Measurements from ENCODE around the gene PASK. TPM values are rescaled to one million over a fixed set of nuclear protein-coding genes. Genes with fewer than 3 reads are reported as not detected.

The PASK gene
- total RNA-seq, 1 donor from 2014 or later: 92.0 TPM

GRCh38 chr2:241067501-241068135 is 81.7 kb downstream of the PASK start:
- intact Hi-C loops (cut with micrococcal nuclease): no loop called here
- H3K36me3 Mint-ChIP-seq (ENCODE audit: low read depth): no peaks in the 10 kb centered on the region
- no peaks in the 10 kb centered on the region for H3K27me3 Mint-ChIP-seq
- no peak overlapping the region for H3K27ac Mint-ChIP-seq
- H3K4me1 Mint-ChIP-seq: peaks cover 2% of the 10 kb centered on the region
- no peak for DNase-seq
- H3K9me3 Mint-ChIP-seq: no peaks in the 10 kb centered on the region
- no peak overlapping the region for H3K4me3 Mint-ChIP-seq

- Mint-ChIP-seq H3K27ac (no peak overlapping the region), H3K9me3 (no peaks in the 10 kb centered on the region), H3K4me1 (peaks cover 2% of the 10 kb centered on the region), H3K36me3 (ENCODE audit: low read depth) (no peaks in the 10 kb centered on the region), H3K27me3 (no peaks in the 10 kb centered on the region), H3K4me3 (no peak overlapping the region)
- intact Hi-C loops (cut with micrococcal nuclease): no loop called here
- DNase-seq: no peak
Observed at GRCh38 chr2:241066893-241067341, 82.4 kb downstream of the PASK start.

- Mint-ChIP-seq H3K9me3 (no peaks in the 10 kb centered on the region), H3K4me1 (peaks cover 2% of the 10 kb centered on the region), H3K27ac (no peak overlapping the region), H3K27me3 (no peaks in the 10 kb centered on the region), H3K4me3 (no peak overlapping the region), H3K36me3 (ENCODE audit: low read depth) (no peaks in the 10 kb centered on the region)
- intact Hi-C loops (cut with micrococcal nuclease): no loop called here
- DNase-seq: no peak
Observed at GRCh38 chr2:241066171-241066892, 82.9 kb downstream of the PASK start.

GRCh38 chr2:241065355-241065803 is 83.9 kb downstream of the PASK start:
- peaks cover 2% of the 10 kb centered on the region for H3K4me1 Mint-ChIP-seq
- intact Hi-C loops (cut with micrococcal nuclease): no loop called here
- DNase-seq: no peak
- no peak overlapping the region for H3K27ac Mint-ChIP-seq
- H3K4me3 Mint-ChIP-seq: no peak overlapping the region
- H3K27me3 Mint-ChIP-seq: no peaks in the 10 kb centered on the region
- no peaks in the 10 kb centered on the region for H3K9me3 Mint-ChIP-seq
- H3K36me3 Mint-ChIP-seq (ENCODE audit: low read depth): no peaks in the 10 kb centered on the region

DNA sequence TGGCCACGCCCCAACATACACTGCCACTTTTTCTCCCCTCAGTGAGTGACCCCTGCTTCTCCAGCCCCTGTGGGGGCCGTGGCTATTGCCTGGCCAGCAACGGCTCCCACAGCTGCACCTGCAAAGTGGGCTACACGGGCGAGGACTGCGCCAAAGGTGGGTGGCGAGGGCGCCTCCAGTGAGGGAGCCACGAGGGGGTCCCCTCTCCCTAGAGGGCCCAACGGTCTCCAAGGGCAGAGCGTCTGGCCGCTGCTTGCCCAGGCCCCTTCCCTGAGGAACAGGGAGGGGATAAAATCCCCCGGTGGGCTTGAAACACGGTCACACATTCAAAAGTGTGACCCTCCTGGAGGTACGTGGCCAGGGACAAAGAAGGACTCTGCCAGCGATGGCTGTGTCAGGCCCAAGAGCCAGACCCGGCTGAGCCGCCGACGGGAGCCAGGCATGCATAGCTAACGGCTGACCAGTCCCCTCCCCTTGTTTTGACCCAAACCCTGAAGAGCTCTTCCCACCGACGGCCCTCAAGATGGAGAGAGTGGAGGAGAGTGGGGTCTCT is 84.4 kb downstream of the PASK start:
- Mint-ChIP-seq H3K9me3 (no peaks in the 10 kb centered on the region), H3K27ac (no peak overlapping the region), H3K36me3 (ENCODE audit: low read depth) (no peaks in the 10 kb centered on the region), H3K4me3 (no peak overlapping the region), H3K27me3 (no peaks in the 10 kb centered on the region), H3K4me1 (peaks cover 2% of the 10 kb centered on the region)
- intact Hi-C loops (cut with micrococcal nuclease): no loop called here
- DNase-seq: no peak

- Mint-ChIP-seq H3K27ac (no peak overlapping the region), H3K4me3 (peak overlapping the region; percentile 61), H3K36me3 (ENCODE audit: low read depth) (no peaks in the 10 kb centered on the region), H3K27me3 (no peaks in the 10 kb centered on the region), H3K9me3 (no peaks in the 10 kb centered on the region), H3K4me1 (peaks cover 2% of the 10 kb centered on the region)
- peak; percentile 82 for DNase-seq
- intact Hi-C loops (cut with micrococcal nuclease): no loop called here
Observed at GRCh38 chr2:241064008-241064801, 85.1 kb downstream of the PASK start.

GRCh38 chr2:241063587-241063986 is 85.7 kb downstream of the PASK start:
- no peaks in the 10 kb centered on the region for H3K9me3 Mint-ChIP-seq
- intact Hi-C loops (cut with micrococcal nuclease): no loop called here
- no peaks in the 10 kb centered on the region for H3K36me3 Mint-ChIP-seq (ENCODE audit: low read depth)
- H3K4me1 Mint-ChIP-seq: peaks cover 2% of the 10 kb centered on the region
- H3K4me3 Mint-ChIP-seq: no peak overlapping the region
- no peak for DNase-seq
- H3K27me3 Mint-ChIP-seq: no peaks in the 10 kb centered on the region
- H3K27ac Mint-ChIP-seq: no peak overlapping the region

GRCh38 chr2:241063093-241063551 is 86.2 kb downstream of the PASK start:
- no peak overlapping the region for H3K4me3 Mint-ChIP-seq
- DNase-seq: no peak
- intact Hi-C loops (cut with micrococcal nuclease): no loop called here
- H3K9me3 Mint-ChIP-seq: no peaks in the 10 kb centered on the region
- H3K4me1 Mint-ChIP-seq: peaks cover 2% of the 10 kb centered on the region
- H3K27ac Mint-ChIP-seq: no peak overlapping the region
- no peaks in the 10 kb centered on the region for H3K27me3 Mint-ChIP-seq
- H3K36me3 Mint-ChIP-seq (ENCODE audit: low read depth): no peaks in the 10 kb centered on the region

GRCh38 chr2:241062389-241063092 is 86.7 kb downstream of the PASK start:
- no peaks in the 10 kb centered on the region for H3K9me3 Mint-ChIP-seq
- no peak overlapping the region for H3K4me3 Mint-ChIP-seq
- no peak overlapping the region for H3K27ac Mint-ChIP-seq
- intact Hi-C loops (cut with micrococcal nuclease): no loop called here
- no peaks in the 10 kb centered on the region for H3K27me3 Mint-ChIP-seq
- peaks cover 2% of the 10 kb centered on the region for H3K4me1 Mint-ChIP-seq
- H3K36me3 Mint-ChIP-seq (ENCODE audit: low read depth): no peaks in the 10 kb centered on the region
- no peak for DNase-seq

- Mint-ChIP-seq H3K36me3 (ENCODE audit: low read depth) (no peaks in the 10 kb centered on the region), H3K4me3 (no peak overlapping the region), H3K4me1 (peaks cover 2% of the 10 kb centered on the region), H3K9me3 (no peaks in the 10 kb centered on the region), H3K27ac (no peak overlapping the region), H3K27me3 (no peaks in the 10 kb centered on the region)
- intact Hi-C loops (cut with micrococcal nuclease): no loop called here
- no peak for DNase-seq
Observed at GRCh38 chr2:241061275-241061674, 88.0 kb downstream of the PASK start.

Other genes starting within 250 kb of the PASK start
- not detected in 2 replicates for gene CROCC2, start 243.1 kb downstream of the PASK start, total RNA-seq
- 1.3 and 1.9 TPM in 2 replicates for gene SNED1, start 150.9 kb downstream of the PASK start, total RNA-seq
- gene MTERF4, start 47.2 kb downstream of the PASK start, total RNA-seq: 39.3 and 43.9 TPM in 2 replicates
- 111 and 113 TPM in 2 replicates for gene PPP1R7, start 995 bp upstream of the PASK start, total RNA-seq
- gene ANO7, start 39.2 kb upstream of the PASK start, total RNA-seq: 2.8 and 3.5 TPM in 2 replicates
- gene HDLBP, start 166.2 kb upstream of the PASK start, total RNA-seq: 266 and 270 TPM in 2 replicates
- 212 and 215 TPM in 2 replicates for gene SEPTIN2, start 166.5 kb upstream of the PASK start, total RNA-seq
- gene FARP2, start 206.8 kb upstream of the PASK start, total RNA-seq: 36.5 and 43.1 TPM in 2 replicates

Data from activated CD4-positive, alpha-beta T cell treated with anti-CD3 and anti-CD28 coated beads, Interleukin-2, amount 10 ng/mL, durations not matched to agents 24 days and 14 days (primary cell).